ENCODE results near the gene ANKRD45.
"Not testable (repeated sequence)": the region's sequence is repeated elsewhere in the genome, so short reads cannot be mapped to it uniquely, and the experiment has no call there.

The ANKRD45 gene

DNA sequence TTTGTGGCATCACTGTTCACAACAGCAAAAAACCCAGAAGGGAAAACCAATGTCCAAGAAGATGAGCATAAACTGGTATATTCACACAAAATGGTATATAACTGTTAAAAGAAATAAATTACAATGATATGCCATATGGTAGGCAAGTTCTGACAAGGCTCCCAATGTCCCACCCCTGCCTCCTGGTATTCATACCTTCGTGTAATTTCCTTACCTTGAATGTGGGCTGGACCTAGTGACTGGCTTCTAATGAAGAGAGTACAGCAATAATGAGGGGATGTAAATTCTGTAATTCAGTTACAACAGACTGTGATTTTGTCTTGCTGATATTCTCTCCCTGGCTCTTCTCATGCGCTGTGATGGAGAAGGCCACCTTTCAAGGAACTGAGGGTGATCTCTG is 9.3 kb downstream of the ANKRD45 start:
- H3K27me3 ChIP-seq (replicated peaks; ENCODE audit: control insufficient read depth, insufficient read depth, low read length), result no peaks in the 10 kb centered on the region
- no peaks in the 10 kb centered on the region for H3K36me3 ChIP-seq (ENCODE audit: control insufficient read depth, insufficient read depth, low read length)
- DNase-seq (ENCODE audit: extremely low read depth, insufficient read length), result no peak

DNA sequence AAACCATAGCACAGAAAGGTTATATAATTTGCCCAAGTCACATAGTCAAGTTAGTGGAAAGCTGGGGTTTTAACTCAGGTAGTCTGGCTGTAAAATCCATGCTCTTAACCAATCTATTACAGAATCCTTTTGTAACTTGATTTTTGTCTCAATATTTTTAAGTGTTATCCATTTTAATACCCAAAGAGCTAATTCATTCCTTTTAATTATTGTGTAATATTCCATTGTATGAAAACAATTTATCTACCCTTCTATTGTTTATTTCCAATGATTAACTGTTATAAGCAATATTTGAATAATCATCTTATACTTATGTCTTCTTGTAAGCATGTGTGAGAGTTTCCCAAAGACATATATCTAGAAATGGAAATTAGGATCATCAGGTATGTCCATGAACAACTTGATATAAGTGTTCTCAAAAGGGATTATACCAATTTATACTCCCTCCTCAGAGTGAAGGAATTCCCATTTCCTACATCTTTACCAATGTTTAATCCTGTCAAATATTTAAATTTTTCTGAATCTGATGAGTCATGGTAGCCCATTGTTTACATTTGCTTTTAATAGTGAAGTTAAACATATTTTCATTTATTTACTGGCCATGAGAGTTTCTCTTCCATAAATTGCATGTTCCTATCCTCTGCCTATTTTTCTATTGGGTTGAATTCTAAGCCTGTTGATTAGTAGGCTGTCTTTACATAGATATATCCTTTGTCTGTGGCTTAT is 20.6 kb downstream of the ANKRD45 start:
- H3K36me3 ChIP-seq (ENCODE audit: control insufficient read depth, insufficient read depth, low read length), result no peaks in the 10 kb centered on the region
- no peaks in the 10 kb centered on the region for H3K27me3 ChIP-seq (replicated peaks; ENCODE audit: control insufficient read depth, insufficient read depth, low read length)
- DNase-seq (ENCODE audit: extremely low read depth, insufficient read length), result no peak
- no peak overlapping the region for H3K4me3 ChIP-seq (replicated peaks; ENCODE audit: low read depth, low read length)
- TF ChIP-seq, protein P1, sequence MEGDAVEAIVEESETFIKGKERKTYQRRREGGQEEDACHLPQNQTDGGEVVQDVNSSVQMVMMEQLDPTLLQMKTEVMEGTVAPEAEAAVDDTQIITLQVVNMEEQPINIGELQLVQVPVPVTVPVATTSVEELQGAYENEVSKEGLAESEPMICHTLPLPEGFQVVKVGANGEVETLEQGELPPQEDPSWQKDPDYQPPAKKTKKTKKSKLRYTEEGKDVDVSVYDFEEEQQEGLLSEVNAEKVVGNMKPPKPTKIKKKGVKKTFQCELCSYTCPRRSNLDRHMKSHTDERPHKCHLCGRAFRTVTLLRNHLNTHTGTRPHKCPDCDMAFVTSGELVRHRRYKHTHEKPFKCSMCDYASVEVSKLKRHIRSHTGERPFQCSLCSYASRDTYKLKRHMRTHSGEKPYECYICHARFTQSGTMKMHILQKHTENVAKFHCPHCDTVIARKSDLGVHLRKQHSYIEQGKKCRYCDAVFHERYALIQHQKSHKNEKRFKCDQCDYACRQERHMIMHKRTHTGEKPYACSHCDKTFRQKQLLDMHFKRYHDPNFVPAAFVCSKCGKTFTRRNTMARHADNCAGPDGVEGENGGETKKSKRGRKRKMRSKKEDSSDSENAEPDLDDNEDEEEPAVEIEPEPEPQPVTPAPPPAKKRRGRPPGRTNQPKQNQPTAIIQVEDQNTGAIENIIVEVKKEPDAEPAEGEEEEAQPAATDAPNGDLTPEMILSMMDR (IDR thresholded peaks at IDR 0.05; ENCODE audit: insufficient read depth, low read length, poor library complexity, severe bottlenecking), result no peak

More for the DNA sequence above, 9.3 kb downstream of the ANKRD45 start:
- TF ChIP-seq, protein P1 (IDR thresholded peaks at IDR 0.05; ENCODE audit: insufficient read depth, low read length, poor library complexity, severe bottlenecking), result no peak
- H3K4me3 ChIP-seq (replicated peaks; ENCODE audit: low read depth, low read length), result no peak overlapping the region

- Histone ChIP-seq H3K27me3 (replicated peaks; ENCODE audit: control insufficient read depth, insufficient read depth, low read length) (no peaks in the 10 kb centered on the region), H3K4me3 (replicated peaks; ENCODE audit: low read depth, low read length) (no peak overlapping the region), H3K36me3 (ENCODE audit: control insufficient read depth, insufficient read depth, low read length) (no peaks in the 10 kb centered on the region)
- TF ChIP-seq, protein P1 (IDR thresholded peaks at IDR 0.05; ENCODE audit: insufficient read depth, low read length, poor library complexity, severe bottlenecking), result no peak
- DNase-seq (ENCODE audit: extremely low read depth, insufficient read length), result no peak
Measured at GRCh38 chr1:173646656-173647055, 23.0 kb downstream of the ANKRD45 start.

DNA sequence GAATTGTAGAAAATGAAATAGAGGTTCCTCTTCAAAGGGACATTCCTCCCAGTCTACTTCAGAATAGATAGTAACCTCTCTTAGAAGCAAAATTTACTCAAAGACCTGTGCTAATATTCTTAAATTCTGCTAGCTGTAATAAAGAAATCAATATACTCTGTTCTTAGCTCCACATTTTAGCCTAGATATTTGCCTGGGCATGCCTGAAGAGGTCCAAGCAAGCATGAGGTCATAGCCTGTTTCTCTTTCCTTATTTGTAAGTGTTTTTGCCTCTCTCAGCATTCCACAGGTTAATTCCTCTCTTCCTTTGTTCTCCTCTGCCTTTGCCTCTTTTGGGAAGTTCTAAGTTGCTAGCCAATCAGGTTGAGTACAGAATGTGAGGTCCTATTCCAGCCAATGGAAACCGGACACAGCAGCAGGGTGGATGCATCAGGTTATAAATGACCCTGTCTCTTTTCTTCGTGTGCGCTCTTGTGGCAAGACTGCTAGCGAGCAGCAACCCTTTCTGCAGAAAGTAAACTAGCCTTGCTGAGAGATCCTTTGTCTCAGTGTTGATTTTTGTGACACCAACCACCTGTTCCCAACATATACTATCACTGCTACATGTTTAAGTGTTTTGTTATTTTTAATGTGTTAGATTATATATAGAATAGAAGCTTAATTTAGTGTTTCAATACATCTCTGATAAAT is 27.1 kb downstream of the ANKRD45 start:
- not testable (repeated sequence) for DNase-seq (ENCODE audit: extremely low read depth, insufficient read length); H3K4me3 ChIP-seq (replicated peaks; ENCODE audit: low read depth, low read length); H3K27me3 ChIP-seq (replicated peaks; ENCODE audit: control insufficient read depth, insufficient read depth, low read length); H3K36me3 ChIP-seq (ENCODE audit: control insufficient read depth, insufficient read depth, low read length)

DNA sequence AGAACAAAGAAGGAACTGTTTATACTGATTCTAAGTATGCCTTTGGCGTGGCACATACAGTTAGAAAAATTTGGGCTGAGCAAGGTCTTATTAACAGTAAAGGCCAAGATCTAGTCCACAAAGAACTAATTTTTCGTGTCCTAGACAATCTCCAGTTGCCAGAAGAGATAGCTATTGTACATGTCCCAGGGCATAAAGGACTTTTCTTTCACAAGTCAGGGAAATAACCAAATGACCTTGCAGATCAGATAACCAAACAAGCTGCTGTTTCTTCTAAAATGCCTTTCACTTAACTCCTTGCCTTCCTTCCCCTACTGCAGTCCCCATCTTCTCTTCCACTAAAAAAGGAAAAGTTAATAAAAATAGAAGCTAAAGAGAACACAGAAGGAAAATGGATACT is 30.5 kb downstream of the ANKRD45 start:
- no peak for DNase-seq (ENCODE audit: extremely low read depth, insufficient read length)
- TF ChIP-seq, protein P1 (IDR thresholded peaks at IDR 0.05; ENCODE audit: insufficient read depth, low read length, poor library complexity, severe bottlenecking), result no peak
- no peak overlapping the region for H3K4me3 ChIP-seq (replicated peaks; ENCODE audit: low read depth, low read length)
- H3K36me3 ChIP-seq (ENCODE audit: control insufficient read depth, insufficient read depth, low read length), result no peaks in the 10 kb centered on the region
- no peaks in the 10 kb centered on the region for H3K27me3 ChIP-seq (replicated peaks; ENCODE audit: control insufficient read depth, insufficient read depth, low read length)
